ENCODE data around the gene ASRGL1.

The ASRGL1 gene

GRCh38 chr11:62400760-62401159, 63.5 kb downstream of the ASRGL1 start:
- Histone ChIP-seq H3K27ac (ENCODE audit: low read length) (no peak overlapping the region), H2AFZ (ENCODE audit: low read length) (no peak overlapping the region), H3K4me2 (ENCODE audit: low read depth, low read length) (no peak overlapping the region), H3K9me2 (replicated peaks; ENCODE audit: insufficient read depth, low read length) (no peaks in the 10 kb centered on the region), H3K27me3 (replicated peaks; ENCODE audit: insufficient read depth, low read length) (no peaks in the 10 kb centered on the region; the same call in 1 of the 2 replicates), H4K20me1 (ENCODE audit: insufficient read depth, low read length) (no peaks in the 10 kb centered on the region), H3K9me3 (replicated peaks; ENCODE audit: insufficient read depth, low read length) (no peaks in the 10 kb centered on the region), H3K79me2 (ENCODE audit: low read length) (no peaks in the 10 kb centered on the region), H3K4me1 (ENCODE audit: low read length) (no peaks in the 10 kb centered on the region), H3K4me3 (ENCODE audit: low read length) (no peak overlapping the region), H3K36me3 (replicated peaks; ENCODE audit: insufficient read depth, low read length) (no peaks in the 10 kb centered on the region), H3F3A (ENCODE audit: insufficient read depth, low read length) (no peaks in the 10 kb centered on the region), H3K9ac (ENCODE audit: low read length) (no peak overlapping the region)
- TF ChIP-seq EZH2 (optimal IDR thresholded peaks at IDR 0.05; ENCODE audit: low read depth, low read length): no peak
- no peak for DNase-seq

GRCh38 chr11:62401356-62401755, 64.1 kb downstream of the ASRGL1 start:
- DNase-seq: no peak
- Histone ChIP-seq H3K9me2 (replicated peaks; ENCODE audit: insufficient read depth, low read length) (no peaks in the 10 kb centered on the region), H3K36me3 (replicated peaks; ENCODE audit: insufficient read depth, low read length) (no peaks in the 10 kb centered on the region), H3K4me1 (ENCODE audit: low read length) (no peaks in the 10 kb centered on the region), H3K9me3 (replicated peaks; ENCODE audit: insufficient read depth, low read length) (no peaks in the 10 kb centered on the region), H3K27me3 (replicated peaks; ENCODE audit: insufficient read depth, low read length) (peaks cover 5% of the 10 kb centered on the region; the same call in 1 of the 2 replicates), H3F3A (ENCODE audit: insufficient read depth, low read length) (no peaks in the 10 kb centered on the region), H3K79me2 (ENCODE audit: low read length) (no peaks in the 10 kb centered on the region), H3K9ac (ENCODE audit: low read length) (no peak overlapping the region), H4K20me1 (ENCODE audit: insufficient read depth, low read length) (no peaks in the 10 kb centered on the region), H2AFZ (ENCODE audit: low read length) (no peak overlapping the region), H3K4me3 (ENCODE audit: low read length) (no peak overlapping the region), H3K27ac (ENCODE audit: low read length) (no peak overlapping the region), H3K4me2 (ENCODE audit: low read depth, low read length) (no peak overlapping the region)
- TF ChIP-seq CTCF (IDR thresholded peaks at IDR 0.05; ENCODE audit: low read length) (no peak), EZH2phosphoT487 (IDR thresholded peaks at IDR 0.05; ENCODE audit: low read length) (no peak), EZH2 (optimal IDR thresholded peaks at IDR 0.05; ENCODE audit: low read depth, low read length) (no peak)

GRCh38 chr11:62401811-62402210, 64.6 kb downstream of the ASRGL1 start:
- H3F3A ChIP-seq (ENCODE audit: insufficient read depth, low read length): no peaks in the 10 kb centered on the region
- H3K9me2 ChIP-seq (replicated peaks; ENCODE audit: insufficient read depth, low read length): no peaks in the 10 kb centered on the region
- no peaks in the 10 kb centered on the region for H3K36me3 ChIP-seq (replicated peaks; ENCODE audit: insufficient read depth, low read length)
- no peaks in the 10 kb centered on the region for H3K9me3 ChIP-seq (replicated peaks; ENCODE audit: insufficient read depth, low read length)
- H3K4me2 ChIP-seq (ENCODE audit: low read depth, low read length): no peak overlapping the region
- no peak overlapping the region for H2AFZ ChIP-seq (ENCODE audit: low read length)
- DNase-seq: no peak
- H3K27ac ChIP-seq (ENCODE audit: low read length): no peak overlapping the region
- H3K4me1 ChIP-seq (ENCODE audit: low read length): no peaks in the 10 kb centered on the region
- no peaks in the 10 kb centered on the region for H4K20me1 ChIP-seq (ENCODE audit: insufficient read depth, low read length)
- H3K79me2 ChIP-seq (ENCODE audit: low read length): no peaks in the 10 kb centered on the region
- H3K4me3 ChIP-seq (ENCODE audit: low read length): no peak overlapping the region
- H3K9ac ChIP-seq (ENCODE audit: low read length): no peak overlapping the region
- H3K27me3 ChIP-seq (replicated peaks; ENCODE audit: insufficient read depth, low read length): peaks cover 8% of the 10 kb centered on the region; the same call in 1 of the 2 replicates
- TF ChIP-seq EZH2 (optimal IDR thresholded peaks at IDR 0.05; ENCODE audit: low read depth, low read length) (no peak), EZH2phosphoT487 (IDR thresholded peaks at IDR 0.05; ENCODE audit: low read length) (no peak), CTCF (IDR thresholded peaks at IDR 0.05; ENCODE audit: low read length) (no peak)

GRCh38 chr11:62402226-62402959, 65.1 kb downstream of the ASRGL1 start:
- peaks cover 8% of the 10 kb centered on the region; the same call in 1 of the 2 replicates for H3K27me3 ChIP-seq (replicated peaks; ENCODE audit: insufficient read depth, low read length)
- DNase-seq: no peak
- no peak overlapping the region for H3K27ac ChIP-seq (ENCODE audit: low read length)
- no peak overlapping the region for H2AFZ ChIP-seq (ENCODE audit: low read length)
- H3K4me1 ChIP-seq (ENCODE audit: low read length): no peaks in the 10 kb centered on the region
- no peak overlapping the region for H3K4me3 ChIP-seq (ENCODE audit: low read length)
- no peaks in the 10 kb centered on the region for H3K9me3 ChIP-seq (replicated peaks; ENCODE audit: insufficient read depth, low read length)
- TF ChIP-seq EZH2phosphoT487 (IDR thresholded peaks at IDR 0.05; ENCODE audit: low read length) (no peak), EZH2 (optimal IDR thresholded peaks at IDR 0.05; ENCODE audit: low read depth, low read length) (no peak), CTCF (IDR thresholded peaks at IDR 0.05; ENCODE audit: low read length) (no peak)
- no peaks in the 10 kb centered on the region for H3K79me2 ChIP-seq (ENCODE audit: low read length)
- no peaks in the 10 kb centered on the region for H3K36me3 ChIP-seq (replicated peaks; ENCODE audit: insufficient read depth, low read length)
- H3F3A ChIP-seq (ENCODE audit: insufficient read depth, low read length): no peaks in the 10 kb centered on the region
- no peaks in the 10 kb centered on the region for H4K20me1 ChIP-seq (ENCODE audit: insufficient read depth, low read length)
- no peaks in the 10 kb centered on the region for H3K9me2 ChIP-seq (replicated peaks; ENCODE audit: insufficient read depth, low read length)
- H3K9ac ChIP-seq (ENCODE audit: low read length): no peak overlapping the region
- no peak overlapping the region for H3K4me2 ChIP-seq (ENCODE audit: low read depth, low read length)

Measured in MM.1S (cell line).